Occipital lobe (tissue), 3 donors: ENCODE data around the gene GPC6. TPM values are rescaled to one million over a fixed set of nuclear protein-coding genes. Genes with fewer than 3 reads are reported as not detected.

Source experiments
- DNase-seq: peaks from one replicate; lab custom pipeline; 2025; lab: John Stamatoyannopoulos, UW
- small RNA-seq: library from RNA; depleted of rRNA; stranded (forward); fragments of <200 nt; gene quantifications from one replicate; pipeline ENCODE3, GENCODE V24; 2014
- total RNA-seq: library from RNA; depleted of rRNA; stranded (reverse); fragments of >200 nt; gene quantifications from one replicate; pipeline ENCODE4 v1.2.3, GENCODE V29; 2014

GPC6 gene
- total RNA-seq, 1 donor from 2014 or later: 9.8 TPM

GRCh38 chr13:94433055-94433961, 1206.7 kb downstream of the GPC6 start:
- no peak for DNase-seq

- DNase-seq: no peak
Measured at GRCh38 chr13:94435604-94436226, 1209.1 kb downstream of the GPC6 start.

GRCh38 chr13:94444826-94445225, 1218.2 kb downstream of the GPC6 start:
- DNase-seq: no peak

GRCh38 chr13:94454334-94454733, 1227.7 kb downstream of the GPC6 start:
- DNase-seq: no peak

- no peak for DNase-seq
Measured at GRCh38 chr13:94454906-94455305, 1228.3 kb downstream of the GPC6 start.

GRCh38 chr13:94455414-94455813, 1228.8 kb downstream of the GPC6 start:
- DNase-seq: no peak

Small RNA genes within 50 kb of the gene (small RNA-seq; reads per million reads assigned to genes)
- gene RNA5SP35: not detected
